A549 (cell line): Measurements from ENCODE around the gene MLXIP. TPM values are rescaled to one million over a fixed set of nuclear protein-coding genes. Genes with fewer than 3 reads are reported as not detected.
A peak's percentile ranks its signal among the peaks of the same experiment; 100 is the strongest.

Source experiments
- ATAC-seq, 2 experiments: fragments of 200-7000 bp in 1 of 2; fragments of >200 bp in 1 of 2; cut with Nextera tagmentation in 1 of 2; cut with Tn5 transposase in 1 of 2; 3 replicates each; pipeline versions ENCODE4 v1.8.0 to v1.9.1; 2018 to 2020; ENCODE audit warnings: mild to moderate bottlenecking in 1 of 2, moderate library complexity in 1 of 2
- CTCF ChIA-PET: fragments of 300-600 bp; sonication (Branson Sonifier 250); formaldehyde crosslinking; extraction: SDS; loops from one replicate; lab custom pipeline; 2021; ENCODE audit warnings: antibody characterized with exemption, inconsistent platforms; lab: Yijun Ruan, JAX
- POLR2A ChIA-PET: fragments of 350-600 bp; formaldehyde crosslinking; extraction: SDS; loops from one replicate; lab custom pipeline; 2021; ENCODE audit warnings: antibody characterized with exemption, inconsistent platforms; lab: Yijun Ruan, JAX
- DNase-seq, 2 experiments: peaks; one replicate each; pipeline versions ENCODE4 v3.0.0 to v3.0.0-alpha.2; 2011 to 2016; ENCODE audit warnings: low read depth in 1 of 2, low spot score in 1 of 2
- FAIRE-seq: peaks from 2 replicates; lab custom pipeline; 2011; peaks lifted over from hg19 to GRCh38; lab: Jason Lieb, UNC
- H3K27ac ChIP-seq, 2 experiments: fragments of >200 bp; sonication (Bioruptor Twin); formaldehyde crosslinking; 3 replicates each; pipeline ENCODE4 v1.5.1; 2016 to 2017
- H3K4me1 ChIP-seq: fragments of >200 bp; sonication (Bioruptor Twin); formaldehyde crosslinking; 3 replicates; pipeline ENCODE4 v1.6.1; 2016
- H3K4me2 ChIP-seq: fragments of >200 bp; sonication (Bioruptor Twin); formaldehyde crosslinking; 3 replicates; pipeline ENCODE4 v1.6.1; 2016
- H3K4me3 ChIP-seq: fragments of >200 bp; sonication (Bioruptor Twin); formaldehyde crosslinking; 3 replicates; pipeline ENCODE4 v1.5.1; 2016
- H3K9me3 ChIP-seq: fragments of >200 bp; sonication (Bioruptor Twin); formaldehyde crosslinking; 3 replicates; pipeline ENCODE4 v1.6.1; 2016
- CBX8 ChIP-seq: fragments of 200-600 bp; sonication (generic); IDR thresholded peaks from 2 replicates; pipeline ENCODE4 v1.6.1; 2016
- CHD2 ChIP-seq: fragments of 150-350 bp; IDR thresholded peaks from 2 replicates; pipeline ENCODE4 v1.6.1; 2014; ENCODE audit warnings: low read length; ENCODE audit not compliant: partially characterized antibody
- CHD4 ChIP-seq: fragments of 200-600 bp; sonication (generic); IDR thresholded peaks from 2 replicates; pipeline ENCODE4 v1.6.1; 2016; ENCODE audit warnings: antibody characterized with exemption, mild to moderate bottlenecking, borderline replicate concordance
- CTCF ChIP-seq: fragments of >200 bp; sonication (Bioruptor Twin); formaldehyde crosslinking; IDR thresholded peaks from 3 replicates; pipeline ENCODE4 v1.5.1; 2016
- ELK1 ChIP-seq: fragments of 150-350 bp; IDR thresholded peaks from 2 replicates; pipeline ENCODE4 v1.6.1; 2014; ENCODE audit warnings: low read depth, mild to moderate bottlenecking, low read length
- GATA3 ChIP-seq: IDR thresholded peaks from 2 replicates; pipeline ENCODE4 v1.6.1; 2012; ENCODE audit warnings: borderline replicate concordance
- HES2 ChIP-seq: fragments of >200 bp; sonication (Bioruptor Twin); formaldehyde crosslinking; IDR thresholded peaks from 2 replicates; pipeline ENCODE4 v1.6.1; 2016
- HEYL ChIP-seq: fragments of 250-450 bp; sonication (Bioruptor Pico); IDR thresholded peaks from 2 replicates; pipeline ENCODE4 v1.8.0; 2021; ENCODE audit warnings: mild to moderate bottlenecking, moderate library complexity
- HMGXB4 ChIP-seq: fragments of 250-450 bp; sonication (Bioruptor Pico); IDR thresholded peaks from 2 replicates; pipeline ENCODE4 v1.5.0; 2021; ENCODE audit warnings: mild to moderate bottlenecking, moderate library complexity, borderline replicate concordance
- JUN ChIP-seq, 2 experiments: fragments of >200 bp; sonication (Bioruptor Twin); formaldehyde crosslinking; IDR thresholded peaks; 2 replicates in 1 of 2; 3 replicates in 1 of 2; pipeline ENCODE4 v1.6.1; 2016 to 2017
- MAFK ChIP-seq: fragments of 450-650 bp; IDR thresholded peaks from 2 replicates; pipeline ENCODE4 v1.6.1; 2014; ENCODE audit not compliant: partially characterized antibody
- MAX ChIP-seq: IDR thresholded peaks from 2 replicates; pipeline ENCODE4 v1.6.1; 2012
- MAZ ChIP-seq: fragments of 150-350 bp; IDR thresholded peaks from 2 replicates; pipeline ENCODE4 v1.6.1; 2014; ENCODE audit warnings: antibody characterized with exemption, low read depth, low read length, borderline replicate concordance
- NFE2L2 ChIP-seq: fragments of 150-350 bp; conservative IDR thresholded peaks from 2 replicates; pipeline ENCODE4 v1.6.1; 2014; ENCODE audit warnings: low read length
- NR3C1 ChIP-seq: fragments of >200 bp; sonication (Bioruptor Twin); formaldehyde crosslinking; IDR thresholded peaks from 3 replicates; pipeline ENCODE4 v1.6.1; 2017
- RAD21 ChIP-seq, 2 experiments: fragments of >200 bp in 1 of 2; sonication (Bioruptor Twin) in 1 of 2; formaldehyde crosslinking in 1 of 2; IDR thresholded peaks in 1 of 2; conservative IDR thresholded peaks in 1 of 2; 2 replicates in 1 of 2; 3 replicates in 1 of 2; pipeline ENCODE4 v1.6.1; 2012 to 2018; ENCODE audit warnings: inconsistent platforms in 1 of 2
- SREBF2 ChIP-seq: fragments of 450-650 bp; IDR thresholded peaks from 2 replicates; pipeline ENCODE4 v1.6.1; 2014; ENCODE audit warnings: mild to moderate bottlenecking, moderate library complexity
- ZFP36 ChIP-seq: fragments of 450-650 bp; IDR thresholded peaks from 2 replicates; pipeline ENCODE4 v1.6.1; 2014; ENCODE audit warnings: borderline replicate concordance; ENCODE audit not compliant: partially characterized antibody
- WGBS: methylation state at CpG from one replicate; pipeline ENCODE4 v1.1.6; 2017; ENCODE audit errors: missing lambda C conversion rate; 5-methylcytosine and 5-hydroxymethylcytosine counted together
- polyA plus RNA-seq, 4 experiments: library from polyadenylated mRNA; depleted of rRNA in 3 of 4; stranded (reverse); fragments of >200 nt; fragmentation: RNase III in 1 of 4; extraction: RNeasy Plus Mini Kit Qiagen cat#74134 plus additional on column Dnase treatment in 1 of 4; gene quantifications; 2 replicates in 3 of 4; 3 replicates in 1 of 4; pipeline ENCODE4 v1.2.3, GENCODE V29; 2011 to 2017

MLXIP gene
- polyA plus RNA-seq, 2 of the 4 experiments (the other 2 are of a cell fraction), result 7.0 to 21.4 TPM

GRCh38 chr12:122096591-122097149, 18.1 kb downstream of the MLXIP start:
- TF ChIP-seq MAFK, result peak; percentile 55
- TF ChIP-seq NR3C1, result no peak
- TF ChIP-seq, all 56 proteins: peak for 1
- POLR2A ChIA-PET, result interaction anchor here (1.4 kb wide), 1 partner anchor 10 kb away, joined by 3 read pairs; no protein-coding TSS in a partner anchor
- ATAC-seq, result no peak
- Histone ChIP-seq H3K9me3 (no peaks in the 10 kb centered on the region), H3K4me1 (peaks cover 78% of the 10 kb centered on the region), H3K4me3 (no peak overlapping the region), H3K4me2 (peak overlapping the region; percentile 65; the same call in 2 of the 3 replicates), H3K27ac (peak overlapping the region; percentile 81 to 88)
- 86% methylated on average over 16 of the region's 20 CpGs for WGBS
- CTCF ChIA-PET, result interaction anchor here (0.5 to 7.6 kb wide), 14 partner anchors 9 to 303 kb away, joined by 3 to 76 read pairs (median 5); partner anchors contain the start of gene RHOF
- no peak for DNase-seq
- no peak for FAIRE-seq

- POLR2A ChIA-PET, result interaction anchor here (1.4 to 1.7 kb wide), 2 partner anchors 9 to 19 kb away, joined by 3 to 11 read pairs; partner anchors contain the start of gene MLXIP
- Histone ChIP-seq H3K9me3 (no peaks in the 10 kb centered on the region), H3K27ac (peak overlapping the region; percentile 81 to 88), H3K4me3 (no peak overlapping the region), H3K4me2 (peak overlapping the region; percentile 65), H3K4me1 (peaks cover 69% of the 10 kb centered on the region)
- WGBS, result 44% methylated on average over 2 of the region's 2 CpGs
- FAIRE-seq (no peak), ATAC-seq (peak; percentile 39 to 70), DNase-seq (no peak)
- TF ChIP-seq MAZ, result no peak
- no peak for TF ChIP-seq HEYL (CRISPR knock-in tag)
- no peak for TF ChIP-seq SREBF2
- TF ChIP-seq CHD4, result no peak
- TF ChIP-seq NFE2L2, result no peak
- TF ChIP-seq HMGXB4 (CRISPR knock-in tag), result no peak
- no peak for TF ChIP-seq CHD2
- TF ChIP-seq MAX, result no peak
- no peak for TF ChIP-seq CBX8
- TF ChIP-seq HES2, result no peak
- TF ChIP-seq ZFP36, result no peak
- no peak for TF ChIP-seq RAD21 (conservative IDR thresholded peaks at IDR 0.05 in 1 of 2, IDR thresholded peaks at IDR 0.05 in 1 of 2)
- TF ChIP-seq JUN (IDR thresholded peaks at IDR 0.05), result no peak
- no peak for TF ChIP-seq GATA3
- no peak for TF ChIP-seq CTCF
- TF ChIP-seq ELK1, result no peak
- CTCF ChIA-PET, result interaction anchor here (0.5 to 7.6 kb wide), 16 partner anchors 10 to 303 kb away, joined by 3 to 76 read pairs (median 6); partner anchors contain the start of gene RHOF
Observed at GRCh38 chr12:122097584-122097926, 19.0 kb downstream of the MLXIP start.
